NOMO-1 treated with dmso at 0.1 percent for 144 hours (cell line): ENCODE measurements around the gene LARP4.
"Not testable (repeated sequence)": the region's sequence is repeated elsewhere in the genome, so short reads cannot be mapped to it uniquely, and the experiment has no call there.

ENCODE experiments used
- DNase-seq: peaks from one replicate; lab custom pipeline; 2025; ENCODE audit not compliant: unreplicated experiment; lab: John Stamatoyannopoulos, UW

Gene LARP4

GRCh38 chr12:50400104-50400637, 514 bp upstream of the LARP4 start:
- no peak for DNase-seq

DNA sequence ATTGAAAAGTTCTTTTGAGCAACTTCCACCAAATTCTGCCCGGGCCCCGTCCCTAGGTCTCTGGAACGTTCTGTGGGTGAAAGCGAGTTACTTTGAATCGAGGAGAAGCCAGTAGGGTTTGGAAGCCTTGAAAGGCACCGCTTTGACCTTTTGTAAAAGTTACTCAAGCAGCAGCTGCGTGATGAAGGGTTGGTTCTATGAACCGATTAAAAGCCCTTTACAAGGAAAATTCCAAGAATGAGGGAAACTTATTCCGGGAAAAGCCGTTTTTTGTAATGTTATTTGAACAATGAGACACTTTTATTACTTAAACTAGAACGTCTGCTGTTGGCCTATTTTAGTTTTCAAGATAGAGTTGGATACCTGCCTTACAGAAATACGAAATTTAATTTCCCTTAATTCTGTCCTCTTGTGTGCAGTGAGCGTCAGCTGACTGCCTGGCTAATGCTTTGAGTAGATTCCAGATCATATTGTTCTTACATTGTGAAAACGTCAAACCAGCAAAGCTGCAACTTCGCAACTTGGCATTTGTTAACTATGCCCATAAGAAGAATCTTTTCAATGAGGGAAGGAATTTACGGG, 906 bp downstream of the LARP4 start:
- DNase-seq, result no peak

DNA sequence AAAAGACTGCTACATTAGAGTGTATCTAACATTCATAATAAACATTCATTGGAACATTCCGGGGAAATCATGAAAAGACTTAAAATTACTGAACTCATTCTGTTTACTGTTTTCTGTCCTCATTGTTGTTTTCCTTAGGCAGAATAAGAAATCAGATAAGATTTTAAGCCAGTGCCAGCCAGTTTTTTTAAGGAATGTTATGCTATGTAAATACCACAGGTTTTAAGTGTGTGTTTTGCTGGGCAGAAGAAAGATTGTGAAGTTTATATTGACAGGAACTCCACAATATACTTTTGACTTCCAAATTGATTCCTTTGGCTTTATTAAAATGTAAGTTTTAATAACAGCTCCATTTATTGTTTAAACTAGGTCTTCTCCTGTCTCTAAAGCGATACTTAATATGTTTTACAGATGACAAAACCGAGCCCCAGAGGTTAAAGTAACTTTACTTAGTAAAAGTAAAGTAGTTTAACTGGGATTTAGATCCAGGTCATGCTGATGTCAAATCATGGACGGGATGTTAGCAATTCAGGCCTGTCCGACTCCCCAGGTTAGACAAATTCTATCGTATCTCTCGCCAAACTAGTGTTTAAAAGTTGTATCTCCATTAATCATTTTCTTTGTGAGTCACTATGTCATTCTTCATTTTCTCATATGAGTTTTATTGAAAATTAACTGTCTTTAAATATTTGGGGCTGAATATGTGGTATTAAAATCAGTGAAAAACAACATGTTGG, 1.7 kb downstream of the LARP4 start:
- DNase-seq, result no peak

- no peak for DNase-seq
Observed at GRCh38 chr12:50403001-50403440, 2.3 kb downstream of the LARP4 start.

- no peak for DNase-seq
Observed at GRCh38 chr12:50404307-50404706, 3.6 kb downstream of the LARP4 start.

DNA sequence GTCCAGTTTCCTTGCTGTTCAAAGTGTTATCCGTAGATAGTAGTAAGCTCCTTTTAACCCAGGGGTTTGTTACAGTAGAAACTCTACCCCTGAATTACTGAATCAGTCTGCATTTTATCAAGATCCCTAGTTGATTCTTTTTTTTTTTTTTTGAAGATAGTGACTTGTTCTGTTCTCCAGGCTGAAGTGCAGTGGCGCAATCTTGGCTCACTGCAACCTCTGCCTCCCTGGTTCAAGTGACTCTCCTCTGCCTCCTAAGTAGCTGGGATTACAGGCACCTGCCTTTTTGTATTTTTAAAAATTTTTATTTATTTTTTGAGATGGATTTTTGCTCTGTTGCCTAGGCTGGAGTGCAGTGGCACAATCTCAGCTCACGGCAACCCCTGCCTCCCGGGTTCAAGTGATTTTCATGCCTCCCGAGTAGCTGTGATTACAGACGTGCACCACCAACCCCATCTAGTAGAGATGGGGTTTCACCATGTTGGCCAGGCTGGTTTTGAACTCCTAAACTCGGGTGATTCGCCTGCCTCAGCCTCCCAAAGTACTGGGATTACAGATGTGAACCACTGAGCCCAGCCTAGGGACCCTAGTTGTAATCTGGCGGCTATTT, 10.5 kb downstream of the LARP4 start:
- DNase-seq, result no peak

DNA sequence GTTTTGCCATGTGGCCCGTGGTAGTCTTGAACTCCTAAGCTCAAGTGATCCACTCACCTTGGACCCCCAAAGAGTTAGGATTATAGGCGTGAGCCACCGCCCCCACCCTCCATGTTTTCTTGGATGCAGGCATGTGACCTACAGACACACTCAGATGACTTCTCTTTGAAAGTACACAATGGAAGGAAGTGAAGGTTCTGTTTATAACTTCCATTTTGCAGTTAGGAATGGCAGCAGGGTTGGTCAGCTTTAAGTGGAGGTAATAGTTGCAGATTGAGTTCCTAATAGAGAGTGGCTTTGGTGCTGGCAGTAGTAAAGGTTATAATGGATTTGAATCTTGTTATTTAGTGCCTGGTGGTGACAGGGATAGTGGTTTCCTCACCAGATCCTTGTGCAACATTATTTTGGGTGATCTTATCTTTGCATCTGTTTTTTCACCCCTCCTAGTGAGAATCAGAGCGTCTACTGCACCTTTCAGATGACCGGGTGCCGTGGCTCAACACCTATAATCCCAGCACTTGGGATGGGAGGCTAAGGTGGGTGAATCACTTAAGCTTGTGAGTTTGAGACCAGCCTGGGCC, 15.3 kb downstream of the LARP4 start:
- no peak for DNase-seq

GRCh38 chr12:50419112-50419909, 18.6 kb downstream of the LARP4 start:
- no peak for DNase-seq

GRCh38 chr12:50422855-50423254, 22.2 kb downstream of the LARP4 start:
- DNase-seq, result not testable (repeated sequence)

GRCh38 chr12:50423342-50423741, 22.7 kb downstream of the LARP4 start:
- DNase-seq, result not testable (repeated sequence)

DNA sequence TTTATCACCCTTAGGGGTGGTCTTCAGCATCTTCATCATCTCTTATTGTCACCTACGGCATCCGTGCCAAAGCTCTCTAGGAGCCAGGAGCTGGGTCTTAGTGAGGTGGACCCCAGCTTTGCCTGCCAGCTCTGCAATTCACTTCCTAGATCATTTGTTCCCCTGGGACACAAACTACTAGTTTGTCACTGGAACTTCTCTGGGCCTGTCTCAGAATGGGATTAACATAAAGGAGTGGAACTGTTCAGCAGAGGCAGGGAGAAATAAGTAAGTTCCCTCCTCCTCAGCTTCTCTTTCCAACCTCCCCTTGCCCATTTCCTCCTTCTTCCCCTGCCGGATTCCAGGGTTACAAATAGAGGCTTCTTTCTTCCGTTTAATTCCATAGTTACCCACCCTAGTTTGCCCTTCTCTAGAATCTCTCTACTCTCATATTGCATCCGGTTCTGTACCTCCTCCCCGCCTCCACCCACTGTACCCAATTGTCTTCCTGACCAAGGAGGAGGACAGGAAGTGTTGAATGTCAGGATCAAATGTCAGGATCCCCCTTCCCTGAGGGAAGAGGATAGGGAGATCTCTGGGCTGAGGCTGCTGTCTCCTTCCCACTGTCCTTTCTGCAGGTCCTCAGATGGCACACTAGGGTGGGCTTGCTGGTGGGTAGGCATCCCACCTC, 25.0 kb downstream of the LARP4 start:
- DNase-seq, result no peak

GRCh38 chr12:50431656-50432055, 31.0 kb downstream of the LARP4 start:
- DNase-seq, result not testable (repeated sequence)

DNA sequence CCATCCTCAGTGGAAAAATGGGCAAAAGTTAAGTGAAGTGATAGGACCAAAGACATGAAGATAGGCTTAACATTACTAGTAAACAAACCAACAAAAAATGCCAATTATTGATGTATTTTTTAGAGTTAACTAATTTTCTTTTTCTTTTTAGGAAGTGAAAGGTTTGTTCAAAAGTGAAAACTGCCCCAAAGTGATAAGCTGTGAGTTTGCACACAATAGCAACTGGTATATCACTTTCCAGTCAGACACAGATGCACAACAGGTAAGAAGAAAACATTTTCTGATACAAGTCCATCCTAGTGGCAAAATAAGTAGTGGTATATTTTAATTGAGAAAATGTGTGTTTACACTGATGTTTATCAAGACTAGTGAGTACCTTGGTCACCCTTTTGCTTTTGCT, 39.6 kb downstream of the LARP4 start:
- DNase-seq, result no peak

- no peak for DNase-seq
Observed at GRCh38 chr12:50441763-50442162, 41.1 kb downstream of the LARP4 start.

GRCh38 chr12:50442178-50442908, 41.7 kb downstream of the LARP4 start:
- DNase-seq, result no peak

- not testable (repeated sequence) for DNase-seq
Observed at GRCh38 chr12:50449671-50450070, 49.0 kb downstream of the LARP4 start.

GRCh38 chr12:50452795-50453194, 52.1 kb downstream of the LARP4 start:
- no peak for DNase-seq

DNA sequence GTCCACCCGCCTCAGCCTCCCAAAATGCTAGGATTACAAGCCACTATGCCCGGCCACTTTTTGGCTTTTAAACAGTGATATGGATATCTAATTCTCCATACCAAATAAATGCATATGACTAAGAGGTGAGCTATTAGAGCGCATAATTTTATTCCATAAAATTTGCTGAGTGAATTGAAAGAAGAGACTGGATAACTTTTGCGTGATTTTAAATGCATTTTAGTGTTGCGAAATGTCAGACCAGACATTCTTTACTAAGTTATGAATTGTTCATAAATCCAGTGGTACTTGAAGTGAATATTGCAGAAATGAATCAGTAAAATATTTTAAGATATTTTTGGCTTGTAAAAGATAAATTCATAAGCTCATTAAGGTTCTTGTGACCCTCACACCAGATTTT, 53.2 kb downstream of the LARP4 start:
- no peak for DNase-seq

- DNase-seq, result no peak
Observed at GRCh38 chr12:50458606-50459005, 57.9 kb downstream of the LARP4 start.

- DNase-seq, result no peak
Observed at GRCh38 chr12:50467439-50467838, 66.8 kb downstream of the LARP4 start.
